GM18526 (cell line): Measurements from ENCODE around the gene TLCD5.

ENCODE experiments used
- POLR2A ChIP-seq: IDR thresholded peaks from 3 replicates; pipeline ENCODE4 v1.6.1; 2011; ENCODE audit not compliant: insufficient read length; ENCODE audit errors: extremely low read depth

TLCD5 gene

DNA sequence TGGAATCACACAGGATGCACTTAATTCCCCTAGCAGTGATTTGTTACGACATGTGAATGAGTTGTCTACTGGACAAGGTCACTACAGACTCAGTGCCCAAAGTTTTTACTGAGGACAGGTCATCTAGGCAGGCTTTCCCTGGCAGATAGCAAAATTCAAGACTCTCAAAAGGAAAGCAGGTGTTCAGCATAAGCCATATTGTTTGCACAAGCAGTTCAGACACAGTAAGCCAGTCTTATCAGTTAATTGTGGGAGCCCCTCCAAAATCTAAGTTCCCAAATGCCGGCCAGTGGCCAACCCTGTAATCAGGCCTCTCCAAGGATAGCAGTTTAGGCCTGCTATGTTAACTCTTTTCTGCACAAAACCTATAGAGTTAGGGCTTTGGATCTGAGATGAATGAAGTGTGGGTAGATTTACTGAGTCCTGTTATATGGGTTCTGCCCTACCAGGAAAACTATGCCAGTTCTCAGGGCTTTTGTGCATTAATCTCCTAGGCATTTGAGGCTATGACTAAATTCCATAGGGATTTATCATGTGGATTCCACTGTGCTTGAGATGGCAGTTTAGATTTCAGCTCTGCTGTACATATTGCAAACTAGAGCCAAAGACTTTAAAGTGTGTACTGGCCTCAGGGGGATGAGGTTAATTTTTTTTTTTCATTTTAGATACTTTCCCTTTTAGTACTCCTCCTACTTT is 6.3 kb downstream of the TLCD5 start:
- no peak for TF ChIP-seq POLR2A

DNA sequence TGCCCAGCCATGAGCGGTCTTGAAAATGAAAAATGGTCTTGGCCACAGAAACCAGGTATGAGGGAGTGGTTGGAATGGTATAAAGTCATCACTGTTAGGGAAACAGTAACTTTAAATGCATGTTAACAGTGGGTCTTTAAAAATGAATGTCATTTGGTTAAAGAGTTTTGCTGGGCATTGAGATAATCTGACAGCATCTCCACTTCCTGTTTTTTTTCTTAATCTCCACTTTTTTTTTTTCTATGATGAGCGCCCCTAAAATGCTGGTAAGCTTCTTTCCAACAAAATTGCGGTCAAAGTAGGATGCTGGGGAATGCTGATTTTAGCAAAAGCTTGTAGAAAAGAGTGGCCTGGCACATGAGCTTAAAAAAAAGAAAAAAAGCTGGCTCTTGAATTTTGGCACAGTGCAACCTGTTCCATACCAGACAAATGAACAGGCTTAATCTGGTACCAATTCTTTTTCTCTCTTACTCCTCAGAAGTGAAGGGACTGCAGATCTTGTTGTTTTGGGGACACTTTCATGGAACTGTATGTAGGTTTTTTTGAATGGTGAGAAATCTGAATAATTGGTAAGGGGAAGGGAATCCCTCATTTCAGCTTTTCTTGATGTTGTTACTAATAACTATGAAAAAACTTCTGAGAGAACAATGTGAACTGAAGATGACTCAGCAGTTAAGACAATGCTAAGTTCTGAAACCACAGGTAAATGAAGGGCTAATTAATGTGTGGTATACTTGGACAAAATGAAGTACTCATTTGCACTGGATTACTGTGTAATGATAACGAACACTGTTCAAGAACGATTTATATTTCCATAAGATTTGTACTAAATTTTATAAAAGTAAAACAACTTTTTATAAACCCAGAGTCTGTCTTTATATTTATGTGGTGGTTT is 8.0 kb downstream of the TLCD5 start:
- TF ChIP-seq POLR2A = no peak

DNA sequence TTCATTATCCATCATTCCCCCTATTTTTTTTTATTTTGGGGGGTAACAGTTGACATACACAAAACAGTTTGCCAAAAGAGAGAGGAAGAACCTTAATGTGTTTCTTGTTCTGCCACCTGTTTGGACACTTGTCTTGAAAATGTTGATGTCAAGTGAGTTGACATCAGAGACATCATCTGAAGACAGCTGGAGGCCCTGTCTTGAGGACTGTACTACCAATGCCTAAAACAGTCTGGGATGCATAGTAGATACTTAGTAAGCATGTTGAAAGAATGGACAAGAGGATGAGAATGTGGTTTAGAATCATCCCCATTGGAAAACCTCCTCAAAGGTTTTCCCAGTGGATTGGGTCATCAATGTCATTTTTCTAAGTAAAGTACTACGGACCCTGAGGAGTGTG is 8.7 kb downstream of the TLCD5 start:
- TF ChIP-seq POLR2A = no peak

DNA sequence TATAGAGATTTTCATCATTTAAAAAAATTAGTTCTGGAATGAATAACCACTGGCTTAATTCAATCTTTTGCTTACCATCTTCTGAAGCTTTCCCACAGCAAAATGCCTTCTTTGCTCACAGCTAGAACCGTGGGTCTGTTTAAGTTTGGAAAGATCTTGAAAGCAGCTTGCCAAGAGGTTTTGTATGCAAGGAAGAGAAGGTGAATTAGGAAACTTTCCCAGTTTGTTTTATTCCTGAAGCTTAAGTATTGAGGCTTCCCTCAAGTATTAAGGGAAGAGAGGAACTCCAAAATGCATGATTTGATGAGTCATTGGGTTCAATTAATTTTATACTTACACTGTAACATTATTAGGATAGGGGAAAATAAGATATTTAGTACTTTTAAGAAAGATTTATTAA is 9.2 kb downstream of the TLCD5 start:
- TF ChIP-seq POLR2A = no peak

DNA sequence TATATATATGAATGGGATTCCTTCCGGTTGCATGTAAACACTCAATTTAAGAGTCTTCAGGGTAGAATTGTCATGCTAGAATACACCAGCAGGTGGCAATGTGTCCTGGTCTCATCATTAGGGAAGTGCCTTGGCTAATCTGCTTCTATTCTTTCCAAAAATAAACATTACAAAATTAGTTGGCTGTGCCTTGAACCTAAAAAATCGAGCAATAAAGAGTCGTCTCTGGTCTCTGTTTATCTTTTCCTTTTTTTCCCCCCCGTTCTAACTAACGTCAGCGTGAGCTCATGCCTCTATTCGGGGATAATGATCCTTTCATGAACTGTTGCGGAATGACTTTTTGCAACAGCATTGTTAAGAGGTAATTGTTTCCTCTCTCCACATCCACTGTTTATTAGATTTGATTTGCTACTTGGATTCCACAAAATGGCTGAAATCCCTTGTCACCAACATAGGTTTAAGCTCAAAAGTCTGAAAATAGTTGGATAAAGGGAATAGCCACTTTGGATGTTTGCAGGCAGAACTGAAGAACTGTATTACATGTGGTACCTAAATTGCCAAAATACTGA is 9.9 kb downstream of the TLCD5 start:
- no peak for TF ChIP-seq POLR2A

DNA sequence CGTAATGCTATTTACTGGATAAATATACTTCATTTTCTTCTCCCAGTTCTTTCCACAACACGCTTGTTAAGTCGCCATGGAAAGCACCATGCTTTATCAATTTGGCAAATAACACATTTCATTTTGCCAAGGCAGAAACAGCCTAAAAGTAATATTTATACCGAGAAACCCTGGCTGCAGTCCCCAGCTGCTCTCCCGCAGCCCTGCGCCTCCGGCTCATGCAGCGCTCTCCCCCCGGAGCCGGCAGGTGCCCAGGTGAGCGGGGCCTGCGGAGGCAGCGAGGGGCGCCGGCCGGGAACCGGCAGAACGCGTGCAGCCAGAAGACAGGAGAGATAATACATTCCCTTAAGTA is 10.4 kb downstream of the TLCD5 start:
- TF ChIP-seq POLR2A = no peak

DNA sequence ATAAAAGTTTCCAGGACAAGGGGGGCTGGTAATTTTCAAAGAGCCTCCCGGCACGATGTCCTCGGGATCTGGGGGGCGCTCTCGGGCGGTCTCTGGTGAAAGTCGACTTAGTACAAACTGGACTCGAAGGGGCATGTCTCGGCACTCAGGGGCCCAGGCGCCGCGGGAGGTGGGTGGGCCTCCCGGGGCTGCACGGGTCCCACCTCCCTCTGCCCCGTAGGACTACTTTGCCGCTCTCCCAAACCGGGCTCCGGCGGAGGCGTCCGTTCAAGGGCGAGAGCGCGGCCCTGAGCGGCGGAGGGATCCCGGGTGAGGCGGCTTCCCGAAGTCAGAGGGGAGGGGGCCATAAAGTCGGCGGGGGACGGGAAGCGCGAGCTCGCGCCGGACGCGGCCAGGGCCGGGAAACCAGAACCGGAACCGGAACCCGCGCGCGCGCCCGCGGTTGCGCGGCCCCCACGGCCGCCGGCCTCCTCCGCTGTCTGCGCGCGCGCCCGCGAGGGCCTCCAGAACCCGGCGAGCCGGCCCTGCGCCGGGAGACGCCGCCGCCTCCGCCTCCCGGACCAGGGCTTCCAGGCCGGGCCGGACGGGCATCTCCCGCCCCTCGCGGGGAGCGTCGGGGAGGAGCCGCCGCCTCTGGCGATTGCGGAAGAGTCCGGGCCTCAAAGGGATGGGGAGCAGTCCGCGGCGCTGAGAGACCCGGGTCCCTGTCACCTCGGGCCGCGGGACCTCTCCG is 11.0 kb downstream of the TLCD5 start, which contains the start of gene ARHGEF12:
Gene ARHGEF12, plus strand, starts transcription at position 506 of the 733 bp plus-strand sequence. CDS start 831 bp downstream, outside the sequence.
- peak; percentile 73 for TF ChIP-seq POLR2A

DNA sequence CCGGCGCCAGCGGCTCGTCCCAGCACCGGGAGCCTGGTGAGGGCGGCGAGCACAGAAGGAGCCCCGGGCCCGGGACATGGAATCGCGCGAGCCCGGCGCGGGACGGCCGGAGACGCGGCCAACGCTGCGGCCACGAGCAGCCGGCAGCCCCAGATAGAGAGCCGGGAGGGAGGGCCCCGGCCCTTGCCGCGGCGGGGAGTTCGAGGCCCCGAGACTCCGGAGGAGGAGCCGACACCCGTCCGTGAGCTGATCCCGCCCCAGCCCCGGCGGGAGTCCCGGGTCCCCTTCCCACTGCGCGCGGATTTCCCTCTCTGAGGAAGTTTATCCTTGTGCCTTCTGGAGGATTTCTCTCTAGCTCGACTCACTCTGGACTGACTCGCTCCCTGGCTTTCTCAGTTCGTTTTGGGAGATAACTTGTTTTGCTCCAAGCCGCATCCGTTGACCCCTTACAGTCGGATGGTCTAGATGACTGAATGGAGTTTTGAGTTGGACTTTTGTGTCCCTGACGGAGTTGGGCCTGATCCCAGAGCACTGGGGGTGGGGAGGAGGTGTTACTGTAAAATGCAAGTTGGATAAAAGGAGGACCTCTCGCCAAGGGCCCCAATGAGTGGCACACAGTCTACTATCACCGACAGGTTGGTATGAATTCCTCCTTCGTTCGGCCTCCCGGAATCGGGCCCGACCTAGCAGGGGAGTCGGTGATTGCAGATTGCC is 11.7 kb downstream of the TLCD5 start:
- no peak for TF ChIP-seq POLR2A

DNA sequence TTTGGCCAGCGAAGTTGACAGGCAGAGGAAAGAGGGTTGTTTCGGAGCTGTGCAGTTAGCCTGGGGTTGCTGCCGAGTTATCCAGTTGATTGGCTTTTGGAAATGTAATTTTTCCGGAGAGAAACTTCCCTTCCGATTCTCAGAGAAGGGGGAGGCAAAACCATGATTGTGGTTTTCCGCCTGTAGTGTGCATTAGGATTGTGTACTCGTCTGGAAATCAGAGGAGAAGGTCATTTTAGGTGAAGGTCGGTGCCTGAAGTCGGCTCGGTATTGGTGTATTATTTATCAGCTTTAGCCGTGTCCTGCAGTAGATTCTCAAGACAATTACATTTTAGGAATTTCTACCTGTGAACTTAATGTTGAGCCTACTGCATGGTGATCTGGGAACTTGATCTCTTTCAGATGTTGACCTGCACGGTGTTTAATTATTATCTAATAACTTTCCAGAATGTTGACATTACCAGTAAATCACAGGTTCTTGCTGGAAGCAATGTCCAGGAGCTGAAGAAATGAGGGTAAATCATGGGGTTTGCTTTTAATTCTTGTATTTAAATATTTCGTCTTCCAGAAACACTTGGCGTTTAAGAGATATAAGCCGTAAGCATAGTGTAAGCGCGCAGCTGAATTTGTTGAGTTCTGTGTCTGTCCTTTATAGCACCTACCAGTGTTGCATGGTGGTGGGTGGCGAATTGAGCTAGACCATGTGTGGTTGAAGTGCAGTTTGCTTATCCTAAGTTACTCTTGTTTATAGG is 12.4 kb downstream of the TLCD5 start:
- TF ChIP-seq POLR2A = no peak

DNA sequence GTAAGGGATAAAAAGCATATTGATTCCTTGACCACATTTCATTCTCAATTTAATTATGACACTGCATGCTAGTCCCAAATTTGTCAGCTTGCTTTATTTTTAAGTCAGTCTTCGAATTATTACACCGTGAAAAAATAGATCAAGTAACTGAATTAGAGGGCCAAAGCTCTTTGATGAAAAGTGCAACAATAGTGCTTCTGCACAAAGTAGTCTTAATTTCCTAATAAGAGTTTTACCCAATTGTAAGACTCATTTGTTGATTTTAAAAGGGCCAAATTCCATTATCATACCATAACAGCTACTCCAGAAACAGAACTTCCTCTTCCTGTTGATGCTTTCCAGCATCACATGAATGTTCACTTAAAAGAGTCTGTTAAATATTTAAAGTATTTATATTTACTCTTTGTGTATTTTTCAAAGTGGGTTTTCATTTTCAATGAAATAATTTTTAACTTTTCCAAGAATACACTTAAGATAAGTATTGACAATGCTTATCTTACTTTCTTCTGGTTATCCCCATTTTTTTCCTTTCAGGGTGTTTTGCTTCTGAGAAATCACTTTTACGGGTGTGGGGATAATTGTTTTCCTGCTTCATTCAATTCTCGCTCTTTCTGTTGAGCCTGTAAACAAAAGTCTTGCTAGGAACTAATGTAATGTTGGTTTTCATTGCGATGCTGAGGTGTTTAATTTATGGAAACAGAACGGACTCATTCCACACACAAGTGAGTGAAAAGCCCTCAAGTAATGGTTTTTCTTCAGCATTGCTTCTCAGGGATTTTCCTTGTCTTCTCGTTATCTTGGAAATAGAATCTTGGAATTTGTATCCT is 13.2 kb downstream of the TLCD5 start:
- TF ChIP-seq POLR2A = no peak

DNA sequence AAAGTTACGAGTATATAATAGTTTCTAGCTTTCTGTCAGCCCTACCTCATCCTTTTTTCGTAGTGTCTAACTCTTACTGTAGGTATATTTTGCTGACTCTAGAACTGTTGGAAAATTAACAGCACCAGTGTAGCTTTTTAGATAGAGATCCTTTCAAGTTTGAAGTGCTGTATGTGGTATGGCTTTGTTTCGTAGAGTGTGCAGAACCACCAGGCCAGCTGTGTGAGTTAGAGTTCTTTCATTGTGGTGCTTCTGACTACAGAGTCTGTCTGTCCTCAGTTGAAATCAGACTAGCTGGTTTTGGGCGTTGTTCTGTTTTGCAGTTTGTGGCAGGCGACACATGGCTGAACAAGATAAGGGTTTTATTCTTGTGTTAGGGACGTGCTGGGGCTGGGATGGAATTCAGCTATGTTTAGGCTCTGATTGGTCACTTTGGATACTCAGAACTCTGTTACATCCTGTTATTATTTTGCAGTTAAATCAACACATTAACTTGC is 14.3 kb downstream of the TLCD5 start:
- TF ChIP-seq POLR2A = no peak

DNA sequence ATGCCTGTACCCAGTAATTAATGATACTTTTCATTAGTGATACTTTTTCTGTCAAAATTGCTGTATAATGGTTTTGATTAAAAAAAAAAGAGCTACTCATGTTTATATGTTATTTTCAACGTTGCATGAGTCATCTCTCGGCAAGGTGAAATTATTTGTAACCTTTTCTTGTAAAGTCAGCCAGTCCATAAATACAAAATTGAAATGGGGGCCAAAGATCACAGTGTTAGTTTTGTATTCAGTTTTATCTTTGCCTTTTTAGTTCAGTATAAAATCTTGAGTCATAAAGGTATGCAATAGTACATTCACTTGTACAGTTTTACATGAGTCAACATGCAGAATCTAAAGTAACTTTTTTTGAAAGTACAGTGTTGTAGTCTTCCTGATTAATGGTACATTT is 15.4 kb downstream of the TLCD5 start:
- no peak for TF ChIP-seq POLR2A

DNA sequence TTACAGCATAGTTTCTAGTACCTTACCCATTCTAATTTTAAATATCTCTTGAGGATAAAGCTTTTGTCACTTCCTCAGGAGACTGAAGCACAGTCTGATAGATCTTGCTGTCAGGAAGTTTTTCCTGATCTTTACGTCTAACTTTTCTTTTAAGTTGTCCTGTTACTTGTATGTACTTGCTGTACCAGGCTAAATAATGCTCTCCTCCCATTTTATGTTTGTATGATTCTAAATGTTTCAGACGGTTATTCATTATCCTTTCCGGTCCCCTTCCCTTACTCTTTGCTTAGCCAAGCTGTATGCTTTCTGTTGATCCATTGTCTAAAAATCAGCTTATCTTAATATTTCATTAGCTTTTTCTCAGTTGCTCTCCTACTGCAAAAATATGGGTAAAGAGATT is 17.1 kb downstream of the TLCD5 start:
- no peak for TF ChIP-seq POLR2A

DNA sequence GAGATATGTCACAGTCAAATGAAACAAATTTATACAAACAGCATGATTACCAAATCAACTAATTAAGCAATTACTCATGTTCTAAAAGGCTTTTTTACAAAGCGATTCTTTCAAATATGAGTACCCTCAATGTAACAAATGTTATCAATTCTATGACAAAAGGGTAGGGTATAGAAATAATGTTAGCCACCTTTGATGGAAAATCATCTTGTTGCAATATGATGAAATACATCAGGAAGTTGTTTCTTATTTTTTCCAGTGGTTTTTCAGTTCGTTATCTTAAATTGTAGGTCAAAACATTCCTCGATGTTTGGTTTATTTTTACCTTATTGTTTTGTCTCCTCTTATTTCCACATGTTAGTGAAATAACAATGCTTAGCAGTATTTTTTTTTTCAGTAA is 17.6 kb downstream of the TLCD5 start:
- TF ChIP-seq POLR2A = no peak

DNA sequence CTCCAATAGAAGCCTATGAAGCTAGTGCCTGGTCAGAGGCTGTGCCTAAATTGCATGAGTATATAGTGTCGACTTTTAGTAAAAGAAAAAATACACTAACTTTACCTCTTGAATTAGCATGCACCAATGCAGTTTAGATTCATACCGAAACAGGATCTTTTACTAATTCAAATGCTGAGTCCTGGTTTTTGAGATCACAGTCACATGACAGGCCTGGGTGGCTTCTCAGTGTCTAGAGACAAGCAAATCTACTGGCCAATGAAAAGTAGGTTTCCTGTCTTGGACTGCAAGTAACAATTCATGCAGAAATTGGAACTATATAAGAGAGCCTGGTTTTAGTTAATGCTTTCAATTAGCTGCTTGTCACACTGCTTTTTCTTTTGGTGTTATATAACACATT is 18.3 kb downstream of the TLCD5 start:
- no peak for TF ChIP-seq POLR2A
